HCT116 (cell line): ENCODE measurements around the gene INTS2. TPM values are rescaled to one million over a fixed set of nuclear protein-coding genes. Genes with fewer than 3 reads are reported as not detected.

Experiments
- ATAC-seq: fragments of 200-7000 bp; cut with Tn5 transposase; 2 replicates; pipeline ENCODE4 v1.9.1; 2020; ENCODE audit warnings: mild to moderate bottlenecking, moderate library complexity
- BruUV-seq: library from RNA; stranded (reverse); fragments of 400-500 nt; replicated peaks from 2 replicates; lab custom pipeline; 2021; lab: Mats Ljungman, UMichigan
- CTCF ChIA-PET: fragments of 300-600 bp; sonication (Branson Sonifier 250); formaldehyde crosslinking; loops from one replicate; lab custom pipeline; 2021; ENCODE audit warnings: antibody characterized with exemption; lab: Charles Lee
- POLR2A ChIA-PET: fragments of 300-600, 350-600 bp; sonication (Branson Sonifier 250); formaldehyde crosslinking; loops from one replicate; lab custom pipeline; 2021; ENCODE audit warnings: antibody characterized with exemption; lab: Charles Lee
- RAD21 ChIA-PET, 2 experiments: fragments of 300-600 bp; sonication (Branson Sonifier 250); formaldehyde crosslinking; loops; one replicate each; lab custom pipeline; 2023; ENCODE audit warnings: low total read pairs in 2 of 2; ENCODE audit not compliant: uncharacterized antibody in 2 of 2, unreplicated experiment in 2 of 2, low non-redundant PET in 1 of 2; lab: Charles Lee
- DNase-seq: peaks from one replicate; pipeline ENCODE4 v3.0.0-alpha.2; 2010; ENCODE audit warnings: low read depth, low spot score
- H2AFZ ChIP-seq: fragments of 200-600 bp; shearing (Covaris generic), sonication (generic); 2 replicates; pipeline ENCODE4 v1.6.1; 2017; ENCODE audit warnings: low read depth, mixed run types, mixed read lengths, antibody characterized with exemption, low read length; ENCODE audit not compliant: poor library complexity, severe bottlenecking
- H3K27ac ChIP-seq: 2 replicates; pipeline ENCODE4 v1.5.1; 2012; ENCODE audit warnings: low read depth, low read length
- H3K27me3 ChIP-seq: fragments of 200-600 bp; sonication (generic); 2 replicates; pipeline ENCODE4 v1.6.1; 2016; ENCODE audit warnings: mixed run types, low read length, mixed read lengths; ENCODE audit not compliant: insufficient read depth
- H3K36me3 ChIP-seq, 2 experiments: fragments of 200-500 bp in 1 of 2; fragments of 200-600 bp in 1 of 2; sonication (Bioruptor generic) in 1 of 2; sonication (generic) in 1 of 2; 2 replicates each; pipeline versions ENCODE4 v1.5.1 to v1.6.1; 2014 to 2016; ENCODE audit warnings: low read length in 2 of 2, inconsistent platforms in 1 of 2, mixed read lengths in 1 of 2, mixed run types in 1 of 2; ENCODE audit not compliant: insufficient read depth in 2 of 2, control insufficient read depth in 1 of 2
- H3K4me1 ChIP-seq, 2 experiments: fragments of 200-600 bp in 1 of 2; sonication (generic) in 1 of 2; 2 replicates each; pipeline versions ENCODE4 v1.5.1 to v1.6.1; 2012 to 2017; ENCODE audit warnings: low read length in 2 of 2, inconsistent platforms in 1 of 2, mild to moderate bottlenecking in 1 of 2, mixed read lengths in 1 of 2, mixed run types in 1 of 2, moderate library complexity in 1 of 2; ENCODE audit not compliant: insufficient read depth in 2 of 2, control insufficient read depth in 1 of 2
- H3K4me2 ChIP-seq: fragments of 200-600 bp; sonication (generic); 2 replicates; pipeline ENCODE4 v1.6.1; 2017; ENCODE audit warnings: mixed run types, low read length, mixed read lengths
- H3K4me3 ChIP-seq, 2 experiments: fragments of 200-600 bp in 1 of 2; sonication (generic) in 1 of 2; replicated peaks in 1 of 2; 2 replicates each; pipeline ENCODE4 v1.5.1; 2011 to 2016; ENCODE audit warnings: low read length in 2 of 2, control low read depth in 1 of 2, low read depth in 1 of 2, mild to moderate bottlenecking in 1 of 2, mixed read lengths in 1 of 2, mixed run types in 1 of 2
- H3K79me2 ChIP-seq: fragments of 200-600 bp; sonication (generic); 2 replicates; pipeline ENCODE4 v1.6.1; 2017; ENCODE audit warnings: mild to moderate bottlenecking, mixed run types, low read length, moderate library complexity, mixed read lengths; ENCODE audit not compliant: insufficient read depth
- H3K9ac ChIP-seq: fragments of 200-600 bp; sonication (generic); 2 replicates; pipeline ENCODE4 v1.6.1; 2016; ENCODE audit warnings: low read length, mixed read lengths
- H3K9me2 ChIP-seq: fragments of 200-600 bp; sonication (generic), shearing (Covaris generic); 2 replicates; pipeline ENCODE4 v1.6.1; 2017; ENCODE audit warnings: mixed run types, mild to moderate bottlenecking, moderate library complexity; ENCODE audit not compliant: insufficient read depth
- H3K9me3 ChIP-seq, 2 experiments: fragments of 200-500 bp in 1 of 2; fragments of 200-600 bp in 1 of 2; sonication (Bioruptor generic) in 1 of 2; sonication (generic) in 1 of 2; 2 replicates each; pipeline ENCODE4 v1.6.1; 2014 to 2017; ENCODE audit warnings: low read length in 2 of 2, mixed read lengths in 2 of 2, inconsistent platforms in 1 of 2, low read depth in 1 of 2, mild to moderate bottlenecking in 1 of 2, mixed run types in 1 of 2, moderate library complexity in 1 of 2; ENCODE audit not compliant: control insufficient read depth in 1 of 2, insufficient read depth in 1 of 2
- H4K20me1 ChIP-seq: fragments of 200-600 bp; sonication (generic), shearing (Covaris generic); 2 replicates; pipeline ENCODE4 v1.6.1; 2017; ENCODE audit warnings: mixed run types, mild to moderate bottlenecking, moderate library complexity; ENCODE audit not compliant: insufficient read depth
- CBX3 ChIP-seq: IDR thresholded peaks from 2 replicates; pipeline ENCODE4 v1.6.1; 2012; ENCODE audit warnings: low read depth
- CEBPB ChIP-seq: IDR thresholded peaks from 2 replicates; pipeline ENCODE4 v1.6.1; 2012; ENCODE audit warnings: low read depth
- EGR1 ChIP-seq: IDR thresholded peaks from 2 replicates; pipeline ENCODE4 v1.6.1; 2012; ENCODE audit warnings: low read depth
- EZH2phosphoT487 ChIP-seq: fragments of 200-600 bp; IDR thresholded peaks from 2 replicates; pipeline ENCODE4 v1.6.1; 2018; ENCODE audit warnings: antibody characterized with exemption, borderline replicate concordance
- FOSL1 ChIP-seq: IDR thresholded peaks from 2 replicates; pipeline ENCODE4 v1.6.1; 2012; ENCODE audit warnings: low read depth
- JUND ChIP-seq: IDR thresholded peaks from 2 replicates; pipeline ENCODE4 v1.6.1; 2012
- POLR2A ChIP-seq: IDR thresholded peaks from 2 replicates; pipeline ENCODE4 v1.7.0; 2011; ENCODE audit warnings: borderline replicate concordance; ENCODE audit not compliant: insufficient read depth, insufficient read length; ENCODE audit errors: extremely low read depth
- POLR2AphosphoS5 ChIP-seq: IDR thresholded peaks from 2 replicates; pipeline ENCODE4 v1.6.1; 2011; ENCODE audit warnings: mild to moderate bottlenecking, low read depth, low read length, moderate library complexity
- RAD21 ChIP-seq: IDR thresholded peaks from 2 replicates; pipeline ENCODE4 v1.6.1; 2012; ENCODE audit warnings: low read depth, mild to moderate bottlenecking
- SIN3A ChIP-seq: IDR thresholded peaks from 2 replicates; pipeline ENCODE4 v1.6.1; 2012; ENCODE audit warnings: low read depth
- SP1 ChIP-seq: IDR thresholded peaks from 2 replicates; pipeline ENCODE4 v1.6.1; 2012; ENCODE audit warnings: low read depth
- SRF ChIP-seq: IDR thresholded peaks from 2 replicates; pipeline ENCODE4 v1.6.1; 2012; ENCODE audit warnings: low read depth
- YY1 ChIP-seq: IDR thresholded peaks from 2 replicates; pipeline ENCODE4 v1.6.1; 2011; ENCODE audit warnings: low read length, low read depth, moderate library complexity, mild to moderate bottlenecking; ENCODE audit not compliant: insufficient replicate concordance; ENCODE audit errors: extremely low read depth
- ZFX ChIP-seq: fragments of 450-650 bp; IDR thresholded peaks from 2 replicates; pipeline ENCODE4 v1.6.1; 2017
- intact Hi-C: fragments of 100-400 bp; cut with micrococcal nuclease; formaldehyde crosslinking; loops from 2 replicates; pipeline ENCODE4 v1.10.0; 2022
- total RNA-seq: library from RNA; stranded (reverse); gene quantifications from one replicate; pipeline ENCODE4 v1.2.1, GENCODE V29; 2021; ENCODE audit not compliant: unreplicated experiment
- TF ChIP-seq, protein P1 (sequence below): IDR thresholded peaks from 2 replicates; pipeline ENCODE4 v1.6.1; 2012; ENCODE audit warnings: low read depth
- TF ChIP-seq, protein P2 (sequence below), 3 experiments: fragments of 200-600 bp in 1 of 3; sonication (generic) in 1 of 3; IDR thresholded peaks in 2 of 3; conservative IDR thresholded peaks in 1 of 3; 2 replicates each; pipeline ENCODE4 v1.5.1; 2012 to 2017; ENCODE audit warnings: low read depth in 2 of 3, low read length in 2 of 3, antibody characterized with exemption in 1 of 3, borderline replicate concordance in 1 of 3, control low read depth in 1 of 3, mild to moderate bottlenecking in 1 of 3, mixed read lengths in 1 of 3, mixed run types in 1 of 3, moderate library complexity in 1 of 3; ENCODE audit not compliant: insufficient read depth in 1 of 3
- TF ChIP-seq, protein P3 (sequence below): IDR thresholded peaks from 2 replicates; pipeline ENCODE4 v1.6.1; 2011; ENCODE audit warnings: mild to moderate bottlenecking, low read length, moderate library complexity; ENCODE audit not compliant: insufficient replicate concordance; ENCODE audit errors: extremely low read depth

The INTS2 gene
- total RNA-seq, 1 experiment from 2014 or later: 40.5 TPM

DNA sequence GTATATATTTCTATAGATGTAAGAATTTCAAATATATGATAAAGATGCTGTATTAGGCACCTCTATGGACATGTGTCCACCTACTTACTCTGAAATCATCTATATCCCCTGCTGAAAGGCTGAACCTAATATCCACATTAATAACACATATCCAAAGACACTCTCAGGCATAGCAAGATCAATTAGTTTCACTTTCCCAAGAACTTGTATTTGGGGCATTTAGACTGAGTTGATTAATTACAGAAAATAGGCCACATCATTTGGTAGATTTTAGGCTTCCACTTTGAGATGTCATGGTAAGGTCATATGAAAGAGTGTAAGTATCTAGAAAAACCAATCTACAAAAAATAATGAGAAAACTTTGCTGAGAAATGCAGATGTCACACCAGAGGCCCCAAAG lies 109.6 kb downstream of the INTS2 start:
- H3K36me3 ChIP-seq: peaks cover 0 to 8% of the 10 kb centered on the region in 2 experiments; a peak in 1 of 4 replicates
- no peaks in the 10 kb centered on the region for H3K4me1 ChIP-seq
- intact Hi-C loops: no loop called here
- ChIA-PET CTCF (no interaction called here), RAD21 (no interaction called here), POLR2A (no interaction called here)
- H3K4me3 ChIP-seq: no peak overlapping the region
- ATAC-seq (no peak), DNase-seq (no peak)
- H3K27ac ChIP-seq: no peak overlapping the region
- H2AFZ ChIP-seq: no peak overlapping the region
- H3K79me2 ChIP-seq: no peaks in the 10 kb centered on the region; the same call in 1 of the 2 replicates
- H3K9me3 ChIP-seq: no peaks in the 10 kb centered on the region
- BruUV-seq: no TSS peak
- TF ChIP-seq RAD21 (no peak), EZH2phosphoT487 (no peak), ZFX (no peak), SIN3A (no peak), SRF (no peak), POLR2A (no peak), FOSL1 (no peak), CBX3 (no peak), YY1 (no peak), EGR1 (no peak), CEBPB (no peak), SP1 (no peak), JUND (no peak), POLR2AphosphoS5 (no peak)
- TF ChIP-seq, protein P1, sequence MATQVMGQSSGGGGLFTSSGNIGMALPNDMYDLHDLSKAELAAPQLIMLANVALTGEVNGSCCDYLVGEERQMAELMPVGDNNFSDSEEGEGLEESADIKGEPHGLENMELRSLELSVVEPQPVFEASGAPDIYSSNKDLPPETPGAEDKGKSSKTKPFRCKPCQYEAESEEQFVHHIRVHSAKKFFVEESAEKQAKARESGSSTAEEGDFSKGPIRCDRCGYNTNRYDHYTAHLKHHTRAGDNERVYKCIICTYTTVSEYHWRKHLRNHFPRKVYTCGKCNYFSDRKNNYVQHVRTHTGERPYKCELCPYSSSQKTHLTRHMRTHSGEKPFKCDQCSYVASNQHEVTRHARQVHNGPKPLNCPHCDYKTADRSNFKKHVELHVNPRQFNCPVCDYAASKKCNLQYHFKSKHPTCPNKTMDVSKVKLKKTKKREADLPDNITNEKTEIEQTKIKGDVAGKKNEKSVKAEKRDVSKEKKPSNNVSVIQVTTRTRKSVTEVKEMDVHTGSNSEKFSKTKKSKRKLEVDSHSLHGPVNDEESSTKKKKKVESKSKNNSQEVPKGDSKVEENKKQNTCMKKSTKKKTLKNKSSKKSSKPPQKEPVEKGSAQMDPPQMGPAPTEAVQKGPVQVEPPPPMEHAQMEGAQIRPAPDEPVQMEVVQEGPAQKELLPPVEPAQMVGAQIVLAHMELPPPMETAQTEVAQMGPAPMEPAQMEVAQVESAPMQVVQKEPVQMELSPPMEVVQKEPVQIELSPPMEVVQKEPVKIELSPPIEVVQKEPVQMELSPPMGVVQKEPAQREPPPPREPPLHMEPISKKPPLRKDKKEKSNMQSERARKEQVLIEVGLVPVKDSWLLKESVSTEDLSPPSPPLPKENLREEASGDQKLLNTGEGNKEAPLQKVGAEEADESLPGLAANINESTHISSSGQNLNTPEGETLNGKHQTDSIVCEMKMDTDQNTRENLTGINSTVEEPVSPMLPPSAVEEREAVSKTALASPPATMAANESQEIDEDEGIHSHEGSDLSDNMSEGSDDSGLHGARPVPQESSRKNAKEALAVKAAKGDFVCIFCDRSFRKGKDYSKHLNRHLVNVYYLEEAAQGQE: no peak
- TF ChIP-seq, protein P2, sequence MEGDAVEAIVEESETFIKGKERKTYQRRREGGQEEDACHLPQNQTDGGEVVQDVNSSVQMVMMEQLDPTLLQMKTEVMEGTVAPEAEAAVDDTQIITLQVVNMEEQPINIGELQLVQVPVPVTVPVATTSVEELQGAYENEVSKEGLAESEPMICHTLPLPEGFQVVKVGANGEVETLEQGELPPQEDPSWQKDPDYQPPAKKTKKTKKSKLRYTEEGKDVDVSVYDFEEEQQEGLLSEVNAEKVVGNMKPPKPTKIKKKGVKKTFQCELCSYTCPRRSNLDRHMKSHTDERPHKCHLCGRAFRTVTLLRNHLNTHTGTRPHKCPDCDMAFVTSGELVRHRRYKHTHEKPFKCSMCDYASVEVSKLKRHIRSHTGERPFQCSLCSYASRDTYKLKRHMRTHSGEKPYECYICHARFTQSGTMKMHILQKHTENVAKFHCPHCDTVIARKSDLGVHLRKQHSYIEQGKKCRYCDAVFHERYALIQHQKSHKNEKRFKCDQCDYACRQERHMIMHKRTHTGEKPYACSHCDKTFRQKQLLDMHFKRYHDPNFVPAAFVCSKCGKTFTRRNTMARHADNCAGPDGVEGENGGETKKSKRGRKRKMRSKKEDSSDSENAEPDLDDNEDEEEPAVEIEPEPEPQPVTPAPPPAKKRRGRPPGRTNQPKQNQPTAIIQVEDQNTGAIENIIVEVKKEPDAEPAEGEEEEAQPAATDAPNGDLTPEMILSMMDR (IDR thresholded peaks at IDR 0.05 in 2 of 3, conservative IDR thresholded peaks at IDR 0.05 in 1 of 3; ENCODE audit: borderline replicate concordance in 1 of 3, insufficient read depth in 1 of 3, low read depth in 2 of 3, low read length in 2 of 3): no peak
- TF ChIP-seq, protein P3, sequence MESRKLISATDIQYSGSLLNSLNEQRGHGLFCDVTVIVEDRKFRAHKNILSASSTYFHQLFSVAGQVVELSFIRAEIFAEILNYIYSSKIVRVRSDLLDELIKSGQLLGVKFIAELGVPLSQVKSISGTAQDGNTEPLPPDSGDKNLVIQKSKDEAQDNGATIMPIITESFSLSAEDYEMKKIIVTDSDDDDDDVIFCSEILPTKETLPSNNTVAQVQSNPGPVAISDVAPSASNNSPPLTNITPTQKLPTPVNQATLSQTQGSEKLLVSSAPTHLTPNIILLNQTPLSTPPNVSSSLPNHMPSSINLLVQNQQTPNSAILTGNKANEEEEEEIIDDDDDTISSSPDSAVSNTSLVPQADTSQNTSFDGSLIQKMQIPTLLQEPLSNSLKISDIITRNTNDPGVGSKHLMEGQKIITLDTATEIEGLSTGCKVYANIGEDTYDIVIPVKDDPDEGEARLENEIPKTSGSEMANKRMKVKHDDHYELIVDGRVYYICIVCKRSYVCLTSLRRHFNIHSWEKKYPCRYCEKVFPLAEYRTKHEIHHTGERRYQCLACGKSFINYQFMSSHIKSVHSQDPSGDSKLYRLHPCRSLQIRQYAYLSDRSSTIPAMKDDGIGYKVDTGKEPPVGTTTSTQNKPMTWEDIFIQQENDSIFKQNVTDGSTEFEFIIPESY: no peak
- H3K27me3 ChIP-seq: no peaks in the 10 kb centered on the region
- no peak overlapping the region for H3K4me2 ChIP-seq
- H3K9ac ChIP-seq: no peak overlapping the region
- H4K20me1 ChIP-seq: no peaks in the 10 kb centered on the region
- no peaks in the 10 kb centered on the region for H3K9me2 ChIP-seq
